ENCODE measurements around the gene LTBP2. TPM values are rescaled to one million over a fixed set of nuclear protein-coding genes. Genes with fewer than 3 reads are reported as not detected.

Gene LTBP2
- total RNA-seq, 2 experiments from 2014 or later, result 0.04 to 0.37 TPM

DNA sequence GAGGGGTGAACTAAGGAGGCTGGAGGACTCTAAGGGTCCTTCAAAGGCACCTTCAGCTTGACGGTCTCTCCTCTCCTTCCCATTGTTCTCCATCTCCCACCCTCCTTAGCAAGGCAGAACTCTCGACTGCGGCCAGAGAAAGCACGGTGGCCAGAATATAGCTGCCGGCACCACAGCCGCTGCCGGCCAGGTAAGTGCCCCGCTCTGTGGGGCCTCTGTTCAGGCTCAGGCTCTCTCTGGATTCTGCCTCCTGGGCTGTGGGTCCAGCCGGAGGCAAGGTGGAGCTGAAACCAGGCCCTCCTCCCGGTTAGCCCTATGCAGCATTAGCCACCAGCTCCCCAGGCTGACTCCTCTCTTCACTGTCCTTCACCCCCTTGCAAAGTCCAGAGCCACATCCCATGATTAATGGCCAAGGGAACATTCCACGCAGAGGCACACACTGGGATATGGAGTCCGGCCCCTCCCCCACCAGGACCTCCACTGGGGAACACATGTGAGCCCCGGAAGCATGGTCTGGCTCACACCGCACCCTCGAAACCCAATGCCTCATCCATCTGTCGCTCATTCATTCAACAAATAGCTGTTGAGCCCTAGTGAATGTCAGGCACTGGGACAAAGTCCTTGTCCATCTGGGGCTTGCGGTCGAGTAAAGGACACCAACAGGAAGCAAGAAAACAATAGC is 25.2 kb downstream of the LTBP2 start:
- ATAC-seq, result no peak
- no peaks in the 10 kb centered on the region for H3K9me3 Mint-ChIP-seq (ENCODE audit: low read depth)
- intact Hi-C loops (cut with DNase I, micrococcal nuclease), result no loop called here
- no peaks in the 10 kb centered on the region for H3K36me3 Mint-ChIP-seq (ENCODE audit: low read depth)
- ChIA-PET POLR2A (no interaction called here), CTCF (no interaction called here)
- H3K4me3 Mint-ChIP-seq, result no peak overlapping the region
- H3K27me3 Mint-ChIP-seq, result no peaks in the 10 kb centered on the region
- DNase-seq, result no peak
- H3K4me1 Mint-ChIP-seq, result peaks cover 4% of the 10 kb centered on the region
- no peak overlapping the region for H3K27ac Mint-ChIP-seq

DNA sequence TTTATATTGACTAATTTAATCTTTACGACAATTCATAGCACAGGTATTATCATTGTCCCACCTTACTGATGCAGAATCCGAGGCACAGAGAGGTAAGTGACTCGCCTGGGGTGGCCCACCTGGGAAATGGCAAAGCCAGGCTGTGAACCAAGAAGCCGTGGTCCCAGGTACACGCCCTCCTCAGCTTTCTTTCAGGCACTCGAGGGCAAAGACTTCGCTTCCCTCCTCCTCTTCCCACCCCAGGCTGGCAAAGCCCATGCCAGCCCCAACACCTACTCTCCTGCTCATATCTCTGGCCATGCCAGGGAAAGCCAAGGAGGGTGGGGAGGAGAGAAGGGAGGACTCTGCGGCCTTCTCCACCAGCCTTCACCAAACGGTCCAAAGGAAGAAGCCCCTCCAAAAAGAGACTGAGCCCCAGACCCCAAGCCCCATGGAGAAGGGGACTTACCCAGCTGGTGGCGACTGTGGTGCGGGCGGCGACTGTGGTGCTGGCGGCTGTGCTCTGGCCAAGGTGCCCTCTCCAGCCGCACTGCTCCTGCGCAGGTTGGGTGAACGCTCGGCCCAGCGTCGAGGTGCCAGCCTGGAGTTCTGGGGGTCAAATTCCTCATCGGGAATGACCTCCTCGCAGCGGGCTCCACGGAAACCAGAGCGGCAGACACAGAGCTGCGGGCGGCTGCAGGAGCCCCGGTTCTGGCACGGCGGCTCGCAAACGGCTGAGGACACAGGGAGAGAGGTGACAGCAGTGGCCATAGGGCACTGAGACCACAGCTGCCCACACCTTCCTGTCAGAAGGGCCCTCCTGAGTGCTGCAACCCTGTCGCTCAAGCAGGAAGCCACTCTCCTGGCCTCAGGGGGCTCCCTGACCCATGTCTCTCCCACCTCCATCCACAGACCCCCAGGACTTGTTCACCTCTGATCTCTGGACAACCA is 26.4 kb downstream of the LTBP2 start:
- POLR2A ChIA-PET, result no interaction called here
- no peak for DNase-seq
- intact Hi-C loops (cut with DNase I, micrococcal nuclease), result no loop called here
- no peak for ATAC-seq
- Mint-ChIP-seq H3K9me3 (ENCODE audit: low read depth) (no peaks in the 10 kb centered on the region), H3K27ac (no peak overlapping the region), H3K27me3 (no peaks in the 10 kb centered on the region), H3K4me3 (no peak overlapping the region), H3K36me3 (ENCODE audit: low read depth) (no peaks in the 10 kb centered on the region), H3K4me1 (peaks cover 4% of the 10 kb centered on the region)
- CTCF ChIA-PET, result interaction anchor here (0.7 to 1.3 kb wide), 5 partner anchors 13 to 78 kb away, joined by 3 to 4 read pairs (median 3); no protein-coding TSS in a partner anchor

DNA sequence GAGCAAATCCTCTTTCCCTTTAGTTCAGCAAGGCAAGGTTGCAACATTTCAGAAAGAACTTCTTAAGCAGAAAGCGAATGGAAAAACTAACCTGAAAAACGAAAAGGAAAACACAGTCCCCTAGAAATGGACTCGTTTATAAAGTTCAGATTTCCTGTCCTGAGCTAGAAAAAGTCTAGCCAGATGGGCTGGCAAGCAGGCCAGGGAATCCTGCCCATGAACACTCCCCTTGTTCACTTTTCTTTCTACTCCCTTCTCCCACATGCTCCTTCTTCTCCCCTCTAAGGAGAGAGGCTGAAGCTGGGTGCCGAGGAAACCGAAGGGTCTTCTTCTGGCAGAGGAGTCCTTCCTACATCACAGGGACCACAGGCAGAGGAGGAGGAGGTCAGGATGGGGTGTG is 27.1 kb downstream of the LTBP2 start:
- Mint-ChIP-seq H3K36me3 (ENCODE audit: low read depth) (no peaks in the 10 kb centered on the region), H3K27ac (no peak overlapping the region), H3K4me3 (no peak overlapping the region), H3K27me3 (no peaks in the 10 kb centered on the region), H3K9me3 (ENCODE audit: low read depth) (no peaks in the 10 kb centered on the region), H3K4me1 (peaks cover 12% of the 10 kb centered on the region)
- no peak for ATAC-seq
- POLR2A ChIA-PET, result no interaction called here
- intact Hi-C loops (cut with DNase I, micrococcal nuclease), result no loop called here
- CTCF ChIA-PET, result interaction anchor here (1.1 to 1.3 kb wide), 2 partner anchors 12 to 24 kb away, joined by 3 to 4 read pairs; no protein-coding TSS in a partner anchor
- no peak for DNase-seq

DNA sequence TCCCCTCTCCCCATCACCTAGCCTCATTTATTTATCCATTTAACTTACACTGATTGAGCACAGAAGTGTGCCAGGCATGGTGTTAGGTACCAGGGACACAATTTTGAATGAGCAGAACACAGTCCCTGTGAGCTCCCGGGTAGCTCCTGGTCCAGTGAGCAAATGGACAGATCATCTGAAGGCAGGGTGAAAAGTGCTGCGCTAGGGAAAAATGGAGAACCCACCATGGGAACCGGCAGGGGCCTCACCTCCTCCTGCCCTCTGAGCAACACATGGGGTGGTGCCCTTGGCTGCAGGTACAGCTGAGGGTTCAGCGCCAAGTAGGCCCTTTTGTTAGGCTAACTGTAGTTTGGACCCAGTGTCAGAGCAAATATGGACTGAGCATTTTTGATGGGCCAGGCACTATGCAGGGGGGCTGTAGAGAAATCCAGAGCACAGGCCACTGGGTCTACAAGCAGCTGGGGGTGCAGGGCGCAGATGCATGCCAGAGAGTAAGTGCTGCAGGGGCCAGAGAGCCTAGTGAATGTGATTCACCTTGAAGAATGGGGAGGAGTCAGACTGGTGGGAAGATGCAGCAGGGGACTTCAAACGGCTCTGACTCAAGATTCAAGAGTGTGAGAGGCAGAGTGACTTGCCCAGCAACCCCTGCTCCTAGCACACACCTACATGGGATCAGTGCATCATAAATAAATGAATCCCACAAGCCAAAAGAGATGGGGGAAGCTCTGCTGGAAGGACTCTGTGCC is 28.2 kb downstream of the LTBP2 start:
- CTCF ChIA-PET, result interaction anchor here (1.3 kb wide), 1 partner anchor 11 kb away, joined by 4 read pairs; no protein-coding TSS in a partner anchor
- peaks cover 23% of the 10 kb centered on the region for H3K4me1 Mint-ChIP-seq
- intact Hi-C loops (cut with DNase I, micrococcal nuclease), result loop anchor here in 1 of 2 experiments (2.0 kb wide), 1 partner anchor 23 kb away; no protein-coding TSS in a partner anchor
- H3K4me3 Mint-ChIP-seq, result no peak overlapping the region
- peak; percentile 83 for ATAC-seq
- POLR2A ChIA-PET, result no interaction called here
- no peaks in the 10 kb centered on the region for H3K27me3 Mint-ChIP-seq
- no peak overlapping the region for H3K27ac Mint-ChIP-seq
- H3K9me3 Mint-ChIP-seq (ENCODE audit: low read depth), result no peaks in the 10 kb centered on the region
- peak; percentile 73 for DNase-seq
- no peaks in the 10 kb centered on the region for H3K36me3 Mint-ChIP-seq (ENCODE audit: low read depth)

DNA sequence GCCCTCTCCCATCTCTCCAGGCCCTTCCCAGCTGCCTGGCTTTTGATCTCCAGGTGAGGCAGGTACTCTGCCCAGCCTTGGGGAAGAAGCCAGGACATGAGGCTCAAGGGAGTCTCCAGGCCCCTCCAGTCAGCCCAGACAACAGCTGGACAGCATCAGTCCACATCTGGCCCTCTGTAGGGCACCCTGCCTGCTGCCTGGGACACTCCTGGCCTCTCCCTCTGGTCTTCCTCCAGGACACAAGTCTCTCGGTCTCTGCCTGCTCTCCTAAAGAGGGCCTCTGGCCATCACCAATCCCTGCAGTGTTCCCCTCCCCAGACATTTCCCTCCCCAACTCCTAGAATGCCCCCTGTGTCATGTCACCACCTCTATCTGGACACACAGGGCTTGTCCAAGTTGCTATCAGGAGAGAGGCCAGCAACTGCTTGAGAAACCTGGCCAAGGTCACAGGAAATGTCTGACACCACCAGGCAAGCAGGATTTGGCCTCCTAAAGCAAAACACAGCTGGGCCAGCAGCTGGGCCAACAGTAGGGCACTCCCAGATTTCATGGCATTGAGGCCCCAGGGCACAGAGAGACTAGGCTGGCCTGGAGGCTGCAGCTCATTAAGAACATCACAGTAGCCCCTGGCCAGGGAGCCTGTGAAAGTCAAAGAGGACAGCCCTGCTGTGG is 29.0 kb downstream of the LTBP2 start:
- CTCF ChIA-PET, result no interaction called here
- Mint-ChIP-seq H3K4me3 (no peak overlapping the region), H3K36me3 (ENCODE audit: low read depth) (no peaks in the 10 kb centered on the region), H3K4me1 (peaks cover 26% of the 10 kb centered on the region), H3K9me3 (ENCODE audit: low read depth) (no peaks in the 10 kb centered on the region), H3K27me3 (no peaks in the 10 kb centered on the region), H3K27ac (no peak overlapping the region)
- POLR2A ChIA-PET, result no interaction called here
- DNase-seq (no peak), ATAC-seq (no peak)
- intact Hi-C loops (cut with DNase I, micrococcal nuclease), result loop anchor here in 1 of 2 experiments (2.0 kb wide), 1 partner anchor 24 kb away; no protein-coding TSS in a partner anchor

DNA sequence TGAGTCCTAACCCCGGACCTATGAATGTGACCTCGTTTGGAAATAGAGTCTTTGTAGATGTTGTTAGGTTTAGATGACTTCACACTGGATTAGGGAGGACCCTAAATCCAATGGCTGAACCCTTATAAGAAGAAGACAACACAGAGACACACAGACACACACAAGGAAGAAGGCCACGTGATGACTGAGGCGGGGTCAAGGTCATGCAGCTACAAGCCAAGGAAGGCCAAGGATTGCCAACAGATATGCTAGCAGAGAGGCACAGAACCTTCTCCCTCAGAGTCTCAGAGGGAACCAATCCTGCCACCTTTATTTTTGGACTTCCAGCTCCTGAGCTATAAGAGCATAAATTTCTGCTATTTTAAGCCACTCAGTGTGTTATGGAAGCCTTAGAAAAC is 31.8 kb downstream of the LTBP2 start:
- Mint-ChIP-seq H3K27me3 (no peaks in the 10 kb centered on the region), H3K9me3 (ENCODE audit: low read depth) (no peaks in the 10 kb centered on the region), H3K4me3 (no peak overlapping the region), H3K4me1 (peaks cover 26% of the 10 kb centered on the region), H3K27ac (peak overlapping the region; percentile 80), H3K36me3 (ENCODE audit: low read depth) (no peaks in the 10 kb centered on the region)
- DNase-seq (peak; percentile 37), ATAC-seq (no peak)
- intact Hi-C loops (cut with DNase I, micrococcal nuclease), result loop anchor here in 1 of 2 experiments (1.0 kb wide), 1 partner anchor 38 kb away; no protein-coding TSS in a partner anchor
- CTCF ChIA-PET, result interaction anchor here (0.9 to 1.3 kb wide), 4 partner anchors 29 to 55 kb away, joined by 3 to 6 read pairs (median 4); no protein-coding TSS in a partner anchor
- POLR2A ChIA-PET, result no interaction called here

DNA sequence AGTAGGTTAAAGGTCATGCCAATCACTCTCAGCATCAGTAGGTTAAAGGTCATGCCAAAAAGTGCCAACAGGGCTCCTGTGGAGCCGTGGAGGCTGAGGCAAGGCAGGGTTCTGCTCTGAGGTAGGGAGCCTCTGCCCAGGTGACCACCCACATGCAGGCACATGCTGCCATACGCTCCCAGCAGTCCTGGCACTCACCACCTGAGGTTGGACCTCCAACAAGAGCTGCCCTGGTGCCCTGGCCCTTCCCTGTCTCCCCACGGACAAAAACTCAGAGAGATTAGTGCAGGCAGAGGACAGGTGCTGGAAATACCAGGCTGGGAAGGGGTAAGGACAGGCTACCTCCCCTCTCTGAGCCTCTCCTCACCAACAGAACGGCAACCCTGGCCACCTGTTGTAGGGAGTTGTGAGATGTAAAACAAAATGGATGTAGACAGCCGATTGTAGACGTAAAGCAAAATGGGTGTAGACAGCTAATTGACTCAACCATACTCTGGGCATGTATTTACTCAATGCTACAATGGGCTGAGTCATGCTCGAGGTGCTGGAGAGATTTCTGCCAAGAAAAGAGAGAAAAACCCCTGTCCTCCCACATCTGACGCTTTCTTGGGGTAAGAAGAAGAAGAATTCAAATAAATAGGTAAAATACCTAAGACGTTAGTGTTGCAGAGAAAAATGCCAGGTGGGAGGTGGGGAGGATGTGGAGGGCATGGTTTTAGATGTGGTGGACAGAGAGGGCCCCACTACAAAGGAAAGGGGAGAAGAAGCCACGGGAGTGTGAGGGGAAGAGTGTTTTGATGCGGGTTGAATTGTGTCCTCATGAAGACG is 32.4 kb downstream of the LTBP2 start:
- H3K36me3 Mint-ChIP-seq (ENCODE audit: low read depth), result no peaks in the 10 kb centered on the region
- H3K27me3 Mint-ChIP-seq, result no peaks in the 10 kb centered on the region
- POLR2A ChIA-PET, result no interaction called here
- H3K4me3 Mint-ChIP-seq, result peak overlapping the region; percentile 7
- peak overlapping the region; percentile 80 for H3K27ac Mint-ChIP-seq
- ATAC-seq (peak; percentile 83), DNase-seq (peak; percentile 76)
- H3K9me3 Mint-ChIP-seq (ENCODE audit: low read depth), result no peaks in the 10 kb centered on the region
- peaks cover 26% of the 10 kb centered on the region for H3K4me1 Mint-ChIP-seq
- CTCF ChIA-PET, result interaction anchor here (0.9 to 1.3 kb wide), 3 partner anchors 34 to 54 kb away, joined by 4 to 6 read pairs (median 5); no protein-coding TSS in a partner anchor
- intact Hi-C loops (cut with DNase I, micrococcal nuclease), result loop anchor here in 1 of 2 experiments (1.0 kb wide), 1 partner anchor 39 kb away; no protein-coding TSS in a partner anchor

DNA sequence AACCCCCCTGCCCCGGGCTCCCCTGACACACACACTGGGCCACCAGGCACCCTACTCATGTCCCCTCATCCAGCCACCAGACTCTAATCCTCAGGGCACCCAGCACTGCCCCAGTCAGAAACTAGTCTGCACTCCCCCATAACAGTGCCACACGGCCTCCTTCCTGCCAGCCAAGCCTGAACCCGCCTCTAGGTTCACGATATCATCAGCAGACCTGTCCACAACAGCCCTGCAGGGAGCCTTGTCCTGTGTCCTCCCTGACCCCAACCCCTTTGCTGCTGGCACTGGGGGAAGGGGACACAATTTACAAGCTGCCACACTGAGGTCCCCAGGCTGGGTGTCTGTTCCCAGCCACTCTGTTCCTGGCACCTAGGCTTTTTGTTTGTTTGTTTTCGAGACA is 33.6 kb downstream of the LTBP2 start:
- intact Hi-C loops (cut with DNase I, micrococcal nuclease), result no loop called here
- ChIA-PET CTCF (interaction anchor here (1.7 kb wide), 1 partner anchor 31 kb away, joined by 4 read pairs; no protein-coding TSS in a partner anchor), POLR2A (no interaction called here)
- peaks cover 2% of the 10 kb centered on the region for H3K27me3 Mint-ChIP-seq
- no peak overlapping the region for H3K27ac Mint-ChIP-seq
- H3K9me3 Mint-ChIP-seq (ENCODE audit: low read depth), result no peaks in the 10 kb centered on the region
- no peaks in the 10 kb centered on the region for H3K36me3 Mint-ChIP-seq (ENCODE audit: low read depth)
- no peak overlapping the region for H3K4me3 Mint-ChIP-seq
- ATAC-seq (no peak), DNase-seq (no peak)
- peaks cover 36% of the 10 kb centered on the region for H3K4me1 Mint-ChIP-seq

DNA sequence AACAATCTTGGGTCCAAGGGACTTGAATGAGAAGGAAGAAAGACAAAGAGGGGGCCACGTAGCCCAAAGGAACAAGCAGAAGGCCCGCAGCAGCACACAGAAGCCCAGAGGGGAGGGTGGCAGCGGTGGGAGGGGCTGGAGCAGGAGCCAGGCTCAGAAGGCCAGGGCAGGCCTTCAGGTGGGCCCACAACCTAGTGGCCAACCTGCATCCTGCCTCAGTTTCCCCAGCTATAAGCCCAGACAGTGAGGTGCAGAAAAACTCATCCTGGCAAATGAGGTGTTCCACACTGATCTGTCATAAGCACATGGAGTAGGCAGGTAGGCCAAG is 34.1 kb downstream of the LTBP2 start:
- Mint-ChIP-seq H3K36me3 (ENCODE audit: low read depth) (no peaks in the 10 kb centered on the region), H3K27me3 (peaks cover 2% of the 10 kb centered on the region), H3K4me1 (peaks cover 38% of the 10 kb centered on the region), H3K9me3 (ENCODE audit: low read depth) (no peaks in the 10 kb centered on the region), H3K4me3 (no peak overlapping the region), H3K27ac (no peak overlapping the region)
- ATAC-seq, result no peak
- intact Hi-C loops (cut with DNase I, micrococcal nuclease), result no loop called here
- POLR2A ChIA-PET, result no interaction called here
- no peak for DNase-seq
- CTCF ChIA-PET, result interaction anchor here (0.6 to 1.7 kb wide), 2 partner anchors 11 to 31 kb away, joined by 3 to 4 read pairs; no protein-coding TSS in a partner anchor

DNA sequence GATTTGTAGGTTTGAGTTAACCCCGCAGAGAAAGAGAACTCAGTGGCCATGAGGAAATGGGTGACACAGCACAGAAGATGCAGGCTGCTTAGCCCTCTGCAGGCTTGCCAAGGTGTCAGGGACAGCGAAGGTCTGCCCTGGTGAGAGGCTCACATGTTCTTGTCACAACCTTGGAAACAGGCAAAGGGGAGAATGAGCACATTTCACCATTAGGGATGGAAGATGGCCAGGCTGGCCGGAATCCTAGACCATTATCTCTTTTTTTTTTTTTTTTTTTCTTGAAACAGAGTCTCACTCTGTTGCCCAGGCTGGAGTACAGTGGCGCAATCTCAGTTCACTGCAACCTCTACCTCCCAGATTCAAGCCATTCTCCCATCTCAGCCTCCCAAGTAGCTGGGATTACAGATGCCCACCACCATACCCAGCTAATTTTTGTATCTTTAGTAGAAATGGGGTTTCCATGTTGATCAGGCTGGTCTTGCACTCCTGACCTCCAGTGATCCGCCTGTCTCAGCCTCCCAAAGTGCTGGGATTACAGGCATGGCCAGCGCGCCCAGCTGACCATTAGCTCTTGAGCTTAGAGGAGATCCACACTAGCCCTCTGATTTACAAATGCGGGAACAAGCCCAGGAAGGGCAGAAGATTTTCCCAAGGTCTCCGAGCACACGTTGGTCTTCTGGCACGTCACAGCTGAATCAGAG is 34.6 kb downstream of the LTBP2 start:
- H3K4me1 Mint-ChIP-seq, result peaks cover 42% of the 10 kb centered on the region
- no peaks in the 10 kb centered on the region for H3K9me3 Mint-ChIP-seq (ENCODE audit: low read depth)
- CTCF ChIA-PET, result interaction anchor here (0.6 to 1.7 kb wide), 2 partner anchors 11 to 32 kb away, joined by 3 to 4 read pairs; no protein-coding TSS in a partner anchor
- POLR2A ChIA-PET, result interaction anchor here (0.6 kb wide), 1 partner anchor 30 kb away, joined by 4 read pairs; no protein-coding TSS in a partner anchor
- DNase-seq (no peak), ATAC-seq (no peak)
- H3K4me3 Mint-ChIP-seq, result no peak overlapping the region
- intact Hi-C loops (cut with DNase I, micrococcal nuclease), result no loop called here
- no peaks in the 10 kb centered on the region for H3K36me3 Mint-ChIP-seq (ENCODE audit: low read depth)
- H3K27ac Mint-ChIP-seq, result no peak overlapping the region
- H3K27me3 Mint-ChIP-seq, result peaks cover 4% of the 10 kb centered on the region
